Upper lobe of left lung (tissue), 4 donors: ENCODE data around the gene LAMA2.

Experiments used
- CTCF ChIP-seq, 6 experiments: fragments of 450-650 bp in 4 of 6; fragments of 200-600 bp in 2 of 6; sonication (generic) in 2 of 6; IDR thresholded peaks; one replicate each; pipeline ENCODE4 v1.5.1; 2016 to 2019; ENCODE audit warnings: antibody characterized with exemption in 6 of 6
- POLR2AphosphoS5 ChIP-seq, 2 donors: sonication (generic); formaldehyde crosslinking; IDR thresholded peaks; one replicate each; pipeline ENCODE4 v1.5.1; 2017; ENCODE audit warnings: antibody characterized with exemption in 2 of 2

GRCh38 chr6:129444683-129445082 lies 561.7 kb downstream of the LAMA2 start:
- TF ChIP-seq CTCF (IDR thresholded peaks at IDR 0.05): no peak
- TF ChIP-seq POLR2AphosphoS5 (IDR thresholded peaks at IDR 0.05): no peak
